H9 (cell line): Measurements from ENCODE around the gene FKBP8. TPM values are rescaled to one million over a fixed set of nuclear protein-coding genes. Genes with fewer than 3 reads are reported as not detected.
A peak's percentile ranks its signal among the peaks of the same experiment; 100 is the strongest.

ENCODE experiments used
- DNase-seq: peaks from one replicate; pipeline ENCODE4 v3.0.0-alpha.2; 2017
- H2AFZ ChIP-seq: one replicate; pipeline ENCODE4 v1.6.1; 2013; ENCODE audit warnings: mild to moderate bottlenecking, low read length, control low read depth, moderate library complexity
- H2AK5ac ChIP-seq: 2 replicates; pipeline ENCODE4 v1.6.1; 2013; ENCODE audit warnings: low read length, control low read depth, mixed read lengths; ENCODE audit not compliant: insufficient read length
- H2BK120ac ChIP-seq: one replicate; pipeline ENCODE4 v1.6.1; 2013; ENCODE audit warnings: low read depth, mild to moderate bottlenecking, low read length, control low read depth, inconsistent platforms; ENCODE audit not compliant: poor library complexity, severe bottlenecking
- H2BK12ac ChIP-seq: 2 replicates; pipeline ENCODE4 v1.6.1; 2013; ENCODE audit warnings: low read length, control low read depth, mixed read lengths, low read depth; ENCODE audit not compliant: insufficient read length
- H2BK15ac ChIP-seq: 2 replicates; pipeline ENCODE4 v1.6.1; 2013; ENCODE audit warnings: low read depth, low read length, control low read depth
- H2BK20ac ChIP-seq: one replicate; pipeline ENCODE4 v1.6.1; 2013; ENCODE audit warnings: low read depth, mild to moderate bottlenecking, low read length, control low read depth, inconsistent platforms; ENCODE audit not compliant: poor library complexity, severe bottlenecking
- H2BK5ac ChIP-seq: 2 replicates; pipeline ENCODE4 v1.6.1; 2013; ENCODE audit warnings: low read length, control low read depth, mixed read lengths; ENCODE audit not compliant: insufficient read length
- H3K14ac ChIP-seq: 2 replicates; pipeline ENCODE4 v1.6.1; 2013; ENCODE audit warnings: low read length, control low read depth; ENCODE audit not compliant: insufficient read depth
- H3K18ac ChIP-seq: 2 replicates; pipeline ENCODE4 v1.6.1; 2013; ENCODE audit warnings: low read depth, mild to moderate bottlenecking, mixed read lengths, low read length, control low read depth; ENCODE audit not compliant: insufficient read length
- H3K23ac ChIP-seq: 2 replicates; pipeline ENCODE4 v1.6.1; 2013; ENCODE audit warnings: low read length, control low read depth, mixed read lengths, low read depth; ENCODE audit not compliant: insufficient read length
- H3K23me2 ChIP-seq: 2 replicates; pipeline ENCODE4 v1.6.1; 2013; ENCODE audit warnings: low read depth, mild to moderate bottlenecking, mixed read lengths, low read length, control low read depth; ENCODE audit not compliant: insufficient read length, poor library complexity, severe bottlenecking
- H3K27ac ChIP-seq: 2 replicates; pipeline ENCODE4 v1.5.1; 2013; ENCODE audit warnings: low read length, control low read depth, mixed read lengths, low read depth; ENCODE audit not compliant: insufficient read length
- H3K27me3 ChIP-seq: 2 replicates; pipeline ENCODE4 v1.6.1; 2013; ENCODE audit warnings: low read length, control low read depth, inconsistent platforms; ENCODE audit not compliant: insufficient read depth
- H3K4ac ChIP-seq: 2 replicates; pipeline ENCODE4 v1.6.1; 2013; ENCODE audit warnings: low read depth, mild to moderate bottlenecking, control low read depth, inconsistent platforms, low read length, moderate library complexity
- H3K4me1 ChIP-seq: 2 replicates; pipeline ENCODE4 v1.6.1; 2013; ENCODE audit warnings: low read length, control low read depth, inconsistent platforms; ENCODE audit not compliant: insufficient read depth
- H3K4me2 ChIP-seq: 2 replicates; pipeline ENCODE4 v1.6.1; 2013; ENCODE audit warnings: low read length, control low read depth, mixed read lengths; ENCODE audit not compliant: insufficient read length, insufficient read depth
- H3K56ac ChIP-seq: 2 replicates; pipeline ENCODE4 v1.6.1; 2013; ENCODE audit warnings: low read depth, mild to moderate bottlenecking, mixed read lengths, low read length, control low read depth; ENCODE audit not compliant: insufficient read length
- H3K79me1 ChIP-seq: 2 replicates; pipeline ENCODE4 v1.6.1; 2013; ENCODE audit warnings: low read depth, mild to moderate bottlenecking, moderate library complexity, low read length, control low read depth, inconsistent platforms; ENCODE audit not compliant: insufficient read depth, poor library complexity, severe bottlenecking
- H3K79me2 ChIP-seq: 2 replicates; pipeline ENCODE4 v1.6.1; 2013; ENCODE audit warnings: low read length, control low read depth, inconsistent platforms; ENCODE audit not compliant: insufficient read depth
- H3K9ac ChIP-seq: 2 replicates; pipeline ENCODE4 v1.6.1; 2013; ENCODE audit warnings: low read length, control low read depth, mixed read lengths; ENCODE audit not compliant: insufficient read length; ENCODE audit errors: extremely low read depth
- H3K9me3 ChIP-seq: one replicate; pipeline ENCODE4 v1.6.1; 2013; ENCODE audit warnings: low read depth, low read length, inconsistent platforms; ENCODE audit not compliant: control insufficient read depth
- H3T11ph ChIP-seq: one replicate; pipeline ENCODE4 v1.6.1; 2013; ENCODE audit warnings: mild to moderate bottlenecking, low read length, control low read depth, inconsistent platforms
- H4K20me1 ChIP-seq: one replicate; pipeline ENCODE4 v1.6.1; 2013; ENCODE audit not compliant: control insufficient read depth, insufficient read length, insufficient read depth
- H4K5ac ChIP-seq: 2 replicates; pipeline ENCODE4 v1.6.1; 2013; ENCODE audit warnings: low read depth, mild to moderate bottlenecking, mixed read lengths, low read length, control low read depth; ENCODE audit not compliant: insufficient read length
- H4K8ac ChIP-seq: replicated peaks from 2 replicates; pipeline ENCODE4 v1.6.1; 2013; ENCODE audit warnings: low read length, control low read depth, mixed read lengths, low read depth; ENCODE audit not compliant: insufficient read length
- H4K91ac ChIP-seq: 2 replicates; pipeline ENCODE4 v1.6.1; 2013; ENCODE audit warnings: low read depth, mild to moderate bottlenecking, moderate library complexity, mixed read lengths, low read length, control low read depth; ENCODE audit not compliant: insufficient read length
- H3K27ac Mint-ChIP-seq, 3 experiments: 2 replicates in 2 of 3; 3 replicates in 1 of 3; pipeline ENCODE4 v1.8.0; 2020 to 2021; ENCODE audit warnings: mixed read lengths in 3 of 3, mild to moderate bottlenecking in 1 of 3, moderate library complexity in 1 of 3
- H3K27me3 Mint-ChIP-seq: 2 replicates; pipeline ENCODE4 v1.8.0; 2021; ENCODE audit warnings: low read depth, mild to moderate bottlenecking, moderate library complexity, mixed read lengths
- H3K36me3 Mint-ChIP-seq, 3 experiments: 2 replicates in 2 of 3; 3 replicates in 1 of 3; pipeline ENCODE4 v1.8.0; 2020 to 2021; ENCODE audit warnings: low read depth in 3 of 3, mixed read lengths in 3 of 3; ENCODE audit not compliant: insufficient read depth in 1 of 3
- H3K4me1 Mint-ChIP-seq, 2 experiments: 2 replicates each; pipeline ENCODE4 v1.8.0; 2020; ENCODE audit warnings: mixed read lengths in 2 of 2
- H3K4me3 Mint-ChIP-seq, 2 experiments: 2 replicates in 1 of 2; 3 replicates in 1 of 2; pipeline ENCODE4 v1.8.0; 2020 to 2021; ENCODE audit warnings: mild to moderate bottlenecking in 2 of 2, mixed read lengths in 2 of 2, moderate library complexity in 1 of 2
- H3K9me3 Mint-ChIP-seq, 2 experiments: 2 replicates in 1 of 2; 3 replicates in 1 of 2; pipeline ENCODE4 v1.8.0; 2020; ENCODE audit warnings: mild to moderate bottlenecking in 2 of 2, mixed read lengths in 2 of 2, moderate library complexity in 1 of 2
- WGBS: extraction: QIAGEN DNeasy Blood & Tissue Kit; methylation state at CpG from one replicate; pipeline ENCODE4 v1.1.7; 2013; ENCODE audit warnings: missing lambda C conversion rate, low lambda C conversion rate, mixed read lengths; ENCODE audit not compliant: insufficient read length; ENCODE audit errors: extremely low coverage; 5-methylcytosine and 5-hydroxymethylcytosine counted together
- total RNA-seq: library from RNA; stranded (reverse); gene quantifications from 2 replicates; pipeline ENCODE4 v1.2.1, GENCODE V29; 2021
- TF ChIP-seq, protein P1 (sequence below): fragments of 200-600 bp; sonication (generic); conservative IDR thresholded peaks from 3 replicates; pipeline ENCODE4 v1.8.0; 2021; ENCODE audit warnings: antibody characterized with exemption, mild to moderate bottlenecking

The FKBP8 gene
- total RNA-seq, 1 experiment from 2014 or later = 308 TPM

DNA sequence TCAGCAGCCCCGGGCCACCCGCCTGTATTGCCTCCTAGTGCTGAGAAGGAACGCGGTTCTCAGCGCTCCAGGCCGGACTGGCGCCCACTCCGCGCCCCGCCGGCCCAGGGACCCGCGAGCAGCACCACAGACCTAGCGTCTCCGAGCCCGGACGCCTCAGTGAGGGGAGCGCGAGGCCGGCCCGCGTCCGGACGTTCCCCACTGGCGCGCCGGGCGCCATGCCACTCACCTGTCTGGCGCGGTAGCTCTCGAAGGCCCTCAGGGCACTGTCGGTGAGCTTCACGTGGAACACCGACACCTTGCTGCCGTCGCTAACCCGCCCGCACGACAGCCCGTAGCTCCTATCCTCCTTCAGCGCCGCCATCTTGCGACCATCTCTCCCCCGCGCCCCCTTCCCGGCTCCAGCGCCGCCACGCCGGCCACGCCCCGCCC is 21.7 kb downstream of the FKBP8 start, which contains the start of gene ELL:
Gene ELL (minus strand): TSS at position 379 of the 432 bp plus-strand sequence. CDS start 15 bp downstream, at position 364.
- Histone ChIP-seq H4K20me1 (no peaks in the 10 kb centered on the region), H3K18ac (peak within 1 kb of the TSS; percentile 95), H3K4me2 (peak within 1 kb of the TSS; percentile 99), H2BK120ac (no peak within 1 kb of the TSS), H3K14ac (peak within 1 kb of the TSS; percentile 98), H2BK20ac (no peak within 1 kb of the TSS), H3K9me3 (no peaks in the 10 kb centered on the region), H3K4me1 (peaks cover 3% of the 10 kb centered on the region; the same call in 1 of the 2 replicates), H4K5ac (no peak within 1 kb of the TSS), H2BK12ac (no peak within 1 kb of the TSS), H3K79me2 (peaks cover 14% of the 10 kb centered on the region), H3K27me3 (no peaks in the 10 kb centered on the region), H3T11ph (no peak within 1 kb of the TSS), H3K4ac (no peak within 1 kb of the TSS), H3K27ac (no peak within 1 kb of the TSS), H3K9ac (peak within 1 kb of the TSS; percentile 88), H3K56ac (no peak within 1 kb of the TSS), H2BK5ac (no peak within 1 kb of the TSS), H3K23ac (no peak within 1 kb of the TSS), H2BK15ac (peak within 1 kb of the TSS; percentile 25; the same call in 1 of the 2 replicates), H4K8ac (no peak within 1 kb of the TSS), H3K79me1 (peaks cover 4% of the 10 kb centered on the region), H2AK5ac (no peak within 1 kb of the TSS), H2AFZ (no peak within 1 kb of the TSS), H3K23me2 (peaks cover 12% of the 10 kb centered on the region), H4K91ac (no peak within 1 kb of the TSS)
- no peaks in the 10 kb centered on the region for H3K27me3 Mint-ChIP-seq
- no CpG with 5 or more reads among the region's 52 CpGs for WGBS
- peak within 1 kb of the TSS; percentile 48 to 96 (median 77); a peak in 4 of 7 replicates for H3K27ac Mint-ChIP-seq
- no peaks in the 10 kb centered on the region for H3K36me3 Mint-ChIP-seq
- TF ChIP-seq, protein P1, sequence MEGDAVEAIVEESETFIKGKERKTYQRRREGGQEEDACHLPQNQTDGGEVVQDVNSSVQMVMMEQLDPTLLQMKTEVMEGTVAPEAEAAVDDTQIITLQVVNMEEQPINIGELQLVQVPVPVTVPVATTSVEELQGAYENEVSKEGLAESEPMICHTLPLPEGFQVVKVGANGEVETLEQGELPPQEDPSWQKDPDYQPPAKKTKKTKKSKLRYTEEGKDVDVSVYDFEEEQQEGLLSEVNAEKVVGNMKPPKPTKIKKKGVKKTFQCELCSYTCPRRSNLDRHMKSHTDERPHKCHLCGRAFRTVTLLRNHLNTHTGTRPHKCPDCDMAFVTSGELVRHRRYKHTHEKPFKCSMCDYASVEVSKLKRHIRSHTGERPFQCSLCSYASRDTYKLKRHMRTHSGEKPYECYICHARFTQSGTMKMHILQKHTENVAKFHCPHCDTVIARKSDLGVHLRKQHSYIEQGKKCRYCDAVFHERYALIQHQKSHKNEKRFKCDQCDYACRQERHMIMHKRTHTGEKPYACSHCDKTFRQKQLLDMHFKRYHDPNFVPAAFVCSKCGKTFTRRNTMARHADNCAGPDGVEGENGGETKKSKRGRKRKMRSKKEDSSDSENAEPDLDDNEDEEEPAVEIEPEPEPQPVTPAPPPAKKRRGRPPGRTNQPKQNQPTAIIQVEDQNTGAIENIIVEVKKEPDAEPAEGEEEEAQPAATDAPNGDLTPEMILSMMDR = no peak; the same call in 2 of the 3 replicates
- peak within 1 kb of the TSS; percentile 92 to 96 for H3K4me3 Mint-ChIP-seq
- DNase-seq = no peak
- peaks cover 16 to 17% of the 10 kb centered on the region in 2 experiments for H3K4me1 Mint-ChIP-seq
- no peaks in the 10 kb centered on the region for H3K9me3 Mint-ChIP-seq
